ENCODE results near the gene KTN1.

KTN1 gene

GRCh38 chr14:55572578-55572977 lies 7.4 kb upstream of the KTN1 start:
- no peak for DNase-seq

DNA sequence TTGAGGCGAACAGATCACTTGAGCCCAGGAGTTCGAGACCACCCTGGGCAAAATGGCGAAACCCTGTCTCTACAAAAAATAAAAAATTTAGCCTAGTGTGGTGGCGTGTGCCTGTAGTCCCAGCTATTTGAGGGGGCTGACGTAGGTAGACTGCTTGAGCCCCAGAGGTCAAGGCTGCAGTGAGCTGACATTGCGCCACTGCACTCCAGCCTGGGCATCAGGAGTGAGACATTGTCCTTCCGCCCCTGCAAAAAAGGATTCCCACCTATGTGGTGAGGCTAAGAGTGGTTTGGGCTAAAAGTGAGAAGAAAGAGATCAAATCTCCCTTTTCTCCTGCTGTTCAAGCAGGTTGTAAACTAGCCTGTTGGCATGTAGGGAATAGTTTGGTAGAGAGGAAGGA lies 5.0 kb upstream of the KTN1 start:
- no peak for DNase-seq

DNA sequence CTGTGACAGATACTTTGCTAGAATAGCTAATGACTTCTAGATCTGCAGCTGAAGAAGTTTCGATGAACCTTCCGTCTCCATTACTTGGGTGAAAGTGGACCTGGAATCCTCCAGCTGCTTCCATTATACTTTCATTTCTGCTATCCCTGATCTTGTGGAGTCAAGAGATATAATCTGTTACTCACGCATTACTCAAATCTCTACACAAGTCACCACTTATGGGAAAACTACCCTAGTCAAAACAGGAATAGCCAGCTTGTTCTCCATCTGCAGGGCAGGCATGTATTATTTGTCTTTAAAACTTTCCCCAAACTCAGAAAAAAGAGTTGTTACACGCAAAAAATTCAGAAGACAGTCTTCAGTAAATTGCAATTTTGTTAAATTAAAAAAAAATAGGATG lies 2.8 kb upstream of the KTN1 start:
- no peak for DNase-seq

GRCh38 chr14:55578511-55578910 lies 1.5 kb upstream of the KTN1 start:
- DNase-seq = no peak

GRCh38 chr14:55580470-55581341 lies 699 bp downstream of the KTN1 start:
- no peak for DNase-seq

GRCh38 chr14:55581342-55581771 lies 1.4 kb downstream of the KTN1 start:
- no peak for DNase-seq

GRCh38 chr14:55582746-55583145 lies 2.7 kb downstream of the KTN1 start:
- DNase-seq = no peak

DNA sequence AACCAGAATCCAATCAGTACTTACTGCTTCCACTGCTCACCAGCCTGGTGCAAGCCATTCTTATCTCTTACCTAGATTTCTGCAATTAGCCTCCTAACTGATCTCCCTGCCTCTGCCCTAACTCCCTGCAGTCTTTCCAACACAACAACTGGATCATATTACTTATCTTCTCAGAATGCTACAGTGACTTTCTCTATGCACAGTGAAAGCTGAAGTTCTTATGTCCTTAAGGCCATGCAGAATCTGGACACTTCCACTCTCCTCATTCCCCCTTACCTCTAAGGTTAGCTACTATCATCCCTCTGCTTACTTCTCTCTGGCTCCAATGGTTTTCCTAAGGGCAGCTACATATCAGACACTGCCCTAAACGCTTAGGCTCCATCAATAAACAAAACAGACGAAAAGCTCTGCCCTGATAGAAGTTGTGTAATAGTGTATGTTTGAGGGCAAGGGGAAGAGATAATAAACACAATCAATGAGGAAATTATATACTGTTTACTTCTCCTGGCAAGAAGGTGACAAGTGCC lies 4.0 kb downstream of the KTN1 start:
- DNase-seq = no peak

DNA sequence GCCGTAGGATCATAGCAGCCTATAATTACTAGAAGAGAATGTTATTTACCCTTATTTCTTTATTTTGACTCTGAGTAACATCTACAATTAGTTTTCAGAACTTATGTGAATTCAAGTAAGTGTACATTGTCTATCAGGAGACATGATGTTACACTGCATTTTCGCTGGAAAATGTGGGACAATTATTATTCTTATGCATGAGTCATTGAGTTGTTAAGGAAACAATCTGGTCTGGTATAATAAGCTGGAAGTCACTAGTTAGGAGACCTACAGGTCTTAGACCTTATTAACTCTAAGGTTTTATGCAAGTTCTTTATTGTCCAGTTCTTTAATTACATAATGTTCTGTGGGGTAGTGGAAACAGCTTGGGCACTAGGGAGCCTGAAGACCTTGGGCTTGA lies 5.8 kb downstream of the KTN1 start:
- DNase-seq = no peak

GRCh38 chr14:55586411-55586810 lies 6.4 kb downstream of the KTN1 start:
- no peak for DNase-seq

GRCh38 chr14:55587847-55588246 lies 7.8 kb downstream of the KTN1 start:
- DNase-seq = no peak

DNA sequence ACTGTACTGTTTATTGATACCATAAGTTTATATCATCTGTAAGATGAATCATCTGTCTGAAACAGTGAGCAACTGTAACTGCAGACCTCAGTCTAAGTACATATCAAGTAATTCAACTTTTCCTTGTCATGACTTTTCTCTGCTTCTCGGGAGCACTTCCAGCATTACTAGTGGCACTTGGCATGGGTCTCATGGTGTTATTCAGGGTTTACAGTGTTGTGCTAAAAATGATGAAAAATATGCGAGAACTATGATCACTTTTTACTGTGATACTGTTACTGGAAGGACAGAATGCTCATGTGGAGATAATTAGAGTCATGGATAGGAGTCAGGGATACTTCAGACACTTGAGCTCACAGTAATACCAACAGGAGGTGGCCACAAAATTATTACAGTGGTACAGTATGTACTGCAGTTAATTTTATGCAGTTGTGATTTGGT lies 8.3 kb downstream of the KTN1 start:
- no peak for DNase-seq

- DNase-seq = no peak
Observed at GRCh38 chr14:55589171-55589570, 9.2 kb downstream of the KTN1 start.

GRCh38 chr14:55592436-55592835 lies 12.4 kb downstream of the KTN1 start:
- DNase-seq = no peak

GRCh38 chr14:55593698-55594097 lies 13.7 kb downstream of the KTN1 start:
- DNase-seq = no peak

DNA sequence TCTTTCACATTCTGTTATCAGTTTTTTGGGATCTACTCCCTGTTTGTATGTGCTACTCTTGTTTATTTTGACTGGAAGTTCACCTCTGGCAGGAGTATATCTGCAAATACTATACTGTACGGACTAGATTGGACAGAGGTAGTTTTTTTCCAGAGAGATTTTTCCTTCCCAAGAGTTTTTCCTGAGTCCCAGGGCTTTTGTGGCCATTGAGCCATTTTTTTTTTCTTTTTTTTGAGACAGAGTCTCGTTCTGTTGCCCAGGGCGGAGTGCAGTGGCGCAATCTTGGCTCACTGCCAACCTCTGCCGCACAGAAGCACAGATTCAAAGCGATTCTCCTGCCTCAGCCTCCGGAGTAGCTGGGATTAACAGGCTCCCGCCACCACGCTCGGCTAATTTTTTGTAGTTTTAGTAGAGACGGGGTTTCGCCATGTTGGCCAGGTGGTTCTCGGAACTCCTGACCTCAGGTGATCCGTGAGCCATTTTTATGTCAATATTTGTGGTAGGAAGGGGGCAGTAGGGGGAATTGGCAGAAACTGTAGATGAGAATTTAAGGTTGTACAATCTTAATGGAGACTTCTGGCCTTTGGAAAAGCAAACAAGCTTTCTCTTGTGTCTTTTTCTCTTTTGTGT lies 19.4 kb downstream of the KTN1 start:
- DNase-seq = no peak

DNA sequence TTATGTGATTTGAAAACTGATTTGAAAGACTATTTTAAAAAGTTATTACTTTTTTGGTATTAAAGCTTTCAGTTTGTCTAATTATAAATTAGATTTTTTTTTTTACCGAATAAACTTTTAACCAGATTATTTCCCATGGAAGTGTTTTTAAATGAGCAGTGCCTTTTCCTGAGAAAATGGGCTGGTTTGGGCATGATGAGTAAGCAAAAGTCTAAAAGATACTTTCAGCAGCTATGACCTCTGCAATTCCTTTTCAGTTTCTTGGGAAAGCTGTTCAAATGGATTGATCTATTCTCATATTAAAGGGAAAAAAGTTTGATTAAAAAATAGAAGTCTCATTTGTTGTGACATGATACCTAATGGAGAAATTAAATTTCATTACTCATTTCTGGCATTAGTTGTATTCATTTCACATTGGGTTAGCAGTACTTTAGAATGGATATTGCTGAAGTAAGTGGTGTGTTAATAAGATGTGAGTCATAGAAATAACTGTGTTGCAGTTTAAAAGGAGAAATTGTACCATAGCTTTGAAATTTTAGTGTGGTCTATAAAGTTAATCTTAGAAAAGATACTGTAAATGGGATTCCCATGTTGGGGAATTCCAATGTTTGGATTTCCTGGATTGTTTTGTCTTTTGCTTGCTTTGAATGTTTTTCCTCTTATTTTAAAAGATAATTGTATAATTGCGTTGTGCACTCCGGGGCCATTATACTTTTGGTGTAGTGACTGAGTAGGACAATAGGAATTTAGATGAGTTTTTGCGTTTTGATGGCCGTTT lies 21.0 kb downstream of the KTN1 start:
- DNase-seq = no peak

GRCh38 chr14:55603401-55603953 lies 23.5 kb downstream of the KTN1 start:
- no peak for DNase-seq

DNA sequence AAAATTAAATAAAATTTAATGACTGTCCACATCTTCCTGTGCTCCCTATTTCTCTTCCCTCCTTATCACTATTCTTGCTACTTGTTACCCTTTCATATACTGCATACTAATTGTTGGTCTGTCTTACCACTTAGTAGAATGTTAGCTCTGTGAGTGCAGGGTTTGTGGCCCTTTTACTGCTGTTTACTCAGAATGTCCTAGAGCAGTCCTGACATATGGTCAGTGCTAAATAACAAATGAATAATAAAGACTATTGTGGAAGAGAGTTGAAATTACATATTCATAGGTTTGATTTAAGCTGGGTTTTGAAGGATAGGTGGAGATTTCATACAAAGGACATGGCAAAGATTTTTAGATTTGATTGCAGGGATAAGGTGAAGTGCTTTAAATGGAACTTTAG lies 24.5 kb downstream of the KTN1 start:
- DNase-seq = no peak

DNA sequence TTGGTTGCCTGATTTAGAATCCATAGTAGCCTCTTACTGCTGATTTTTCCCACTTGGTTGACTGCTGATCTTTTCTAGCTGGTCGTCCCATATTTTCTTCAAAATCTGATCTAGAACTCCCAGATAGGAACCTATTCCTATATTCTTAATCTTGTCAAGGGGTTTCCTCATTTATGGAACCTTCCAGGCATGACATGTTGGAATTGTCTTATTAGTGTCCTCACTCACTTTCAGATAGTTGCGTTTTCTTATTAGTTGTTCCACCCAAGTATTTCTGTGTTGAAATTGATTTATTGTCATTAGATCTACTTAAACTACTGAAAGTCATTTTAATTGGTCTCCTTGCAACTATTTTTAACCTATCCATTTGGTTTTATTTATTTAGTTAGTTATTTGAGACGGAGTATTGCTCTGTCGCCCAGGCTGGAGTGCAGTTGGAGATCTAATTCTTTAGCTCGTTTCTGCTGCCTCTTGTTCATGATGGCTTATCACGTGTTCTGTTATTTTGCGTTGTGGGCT lies 25.0 kb downstream of the KTN1 start:
- DNase-seq = no peak

DNA sequence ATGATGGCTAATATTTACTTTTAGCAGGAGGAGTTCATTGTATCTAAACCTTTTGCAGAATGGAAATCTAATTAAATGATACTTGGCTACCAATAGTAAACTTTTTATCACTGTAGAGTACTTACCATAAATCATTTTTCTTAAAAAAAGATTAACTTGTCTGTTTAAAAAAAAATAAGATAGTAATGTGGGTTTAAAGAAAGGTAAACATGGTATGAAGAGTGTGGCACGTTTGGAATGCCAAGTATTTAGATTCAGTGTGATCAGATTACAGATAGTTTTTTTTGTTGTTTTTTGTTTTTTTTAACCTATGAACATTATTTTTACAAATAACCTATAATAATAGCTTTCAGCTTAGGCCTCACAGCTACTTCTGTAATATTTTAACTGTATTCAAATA lies 25.8 kb downstream of the KTN1 start:
- DNase-seq = no peak

DNA sequence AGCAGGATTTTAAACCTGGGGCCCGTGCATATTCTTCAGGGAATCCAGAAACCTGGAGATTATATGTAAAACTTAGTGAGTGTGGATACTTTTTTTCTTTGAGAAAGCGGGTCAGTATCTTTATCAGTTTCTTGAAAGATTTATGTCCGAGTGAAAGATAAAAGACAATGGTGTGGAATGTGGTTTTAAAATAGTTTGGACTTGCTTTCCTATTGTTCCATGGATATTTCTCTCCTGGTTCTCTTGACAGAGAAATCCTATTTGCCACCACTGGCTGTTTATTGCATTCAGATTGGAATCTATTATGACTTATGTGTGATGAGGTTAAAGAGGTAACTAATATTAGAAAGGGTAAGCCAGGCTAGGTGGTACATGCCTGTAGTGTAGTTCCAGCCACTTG lies 27.4 kb downstream of the KTN1 start:
- no peak for DNase-seq

DNA sequence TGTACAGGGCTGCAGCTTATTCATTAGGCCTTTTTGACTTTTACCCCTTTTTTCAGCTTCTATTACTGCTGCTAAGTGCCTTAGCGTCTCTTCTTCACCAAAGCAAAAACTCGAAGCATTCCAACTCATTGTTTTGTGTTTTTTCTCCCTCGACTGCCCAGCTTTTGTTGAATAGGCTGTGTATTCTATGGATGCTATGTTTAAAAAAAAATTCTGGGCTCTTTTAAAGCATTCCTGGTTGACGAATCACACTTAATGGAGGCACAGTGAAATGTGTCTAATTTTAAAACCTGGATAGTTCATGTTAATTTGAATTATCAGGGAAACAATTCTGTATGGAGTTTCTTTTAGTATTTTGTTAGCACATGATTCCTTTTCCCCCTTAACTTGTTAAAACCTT lies 29.7 kb downstream of the KTN1 start:
- DNase-seq = no peak
